T-helper 2 cell treated with Interferon-gamma antibody and Interleukin-4, amounts not matched to agents 5 μg/mL and 100 μg/mL, for 36 hours (primary cell): Measurements from ENCODE around the gene HHAT.

Experiments
- DNase-seq: peaks from one replicate; pipeline ENCODE4 v3.0.0; 2021; ENCODE audit warnings: low spot score
- H3K27ac Mint-ChIP-seq: one replicate; pipeline ENCODE4 v1.8.0; 2021; ENCODE audit warnings: mild to moderate bottlenecking, mixed read lengths
- H3K27me3 Mint-ChIP-seq: one replicate; pipeline ENCODE4 v1.8.0; 2021; ENCODE audit warnings: low read depth, mixed read lengths
- H3K36me3 Mint-ChIP-seq: one replicate; pipeline ENCODE4 v1.8.0; 2021; ENCODE audit warnings: low read depth, mixed read lengths
- H3K4me1 Mint-ChIP-seq: one replicate; pipeline ENCODE4 v1.8.0; 2021; ENCODE audit warnings: low read depth, mixed read lengths
- H3K4me3 Mint-ChIP-seq: one replicate; pipeline ENCODE4 v1.8.0; 2022; ENCODE audit warnings: mild to moderate bottlenecking, moderate library complexity, mixed read lengths
- H3K9me3 Mint-ChIP-seq: one replicate; pipeline ENCODE4 v1.8.0; 2021; ENCODE audit warnings: mixed read lengths

Gene HHAT

DNA sequence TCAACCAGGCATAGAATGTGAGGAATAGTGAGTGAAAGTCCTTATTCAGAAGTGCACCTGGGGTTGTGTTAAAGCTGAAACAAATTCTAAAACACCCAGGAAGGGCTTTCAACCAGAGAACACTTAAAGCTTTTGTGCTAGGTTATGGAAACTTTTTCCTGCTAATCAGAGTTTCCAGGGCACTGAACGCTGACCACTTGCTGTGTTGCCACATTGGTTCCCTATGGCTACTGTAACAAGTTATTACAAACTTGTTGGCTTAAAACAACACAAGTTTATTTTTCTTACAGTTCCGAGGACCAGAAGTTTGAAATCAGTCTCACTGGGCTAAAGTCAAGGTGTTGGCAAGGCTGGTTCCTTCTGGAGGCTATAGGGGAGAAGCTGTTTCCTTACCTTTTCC, 300.6 kb downstream of the HHAT start:
- no peaks in the 10 kb centered on the region for H3K9me3 Mint-ChIP-seq
- H3K27me3 Mint-ChIP-seq, result no peaks in the 10 kb centered on the region
- H3K27ac Mint-ChIP-seq, result no peak overlapping the region
- no peaks in the 10 kb centered on the region for H3K36me3 Mint-ChIP-seq
- DNase-seq, result no peak
- no peak overlapping the region for H3K4me3 Mint-ChIP-seq
- H3K4me1 Mint-ChIP-seq, result no peaks in the 10 kb centered on the region

GRCh38 chr1:210631399-210631798, 302.7 kb downstream of the HHAT start:
- no peak for DNase-seq
- Mint-ChIP-seq H3K36me3 (no peaks in the 10 kb centered on the region), H3K4me3 (no peak overlapping the region), H3K27ac (no peak overlapping the region), H3K4me1 (no peaks in the 10 kb centered on the region), H3K27me3 (no peaks in the 10 kb centered on the region), H3K9me3 (no peaks in the 10 kb centered on the region)

DNA sequence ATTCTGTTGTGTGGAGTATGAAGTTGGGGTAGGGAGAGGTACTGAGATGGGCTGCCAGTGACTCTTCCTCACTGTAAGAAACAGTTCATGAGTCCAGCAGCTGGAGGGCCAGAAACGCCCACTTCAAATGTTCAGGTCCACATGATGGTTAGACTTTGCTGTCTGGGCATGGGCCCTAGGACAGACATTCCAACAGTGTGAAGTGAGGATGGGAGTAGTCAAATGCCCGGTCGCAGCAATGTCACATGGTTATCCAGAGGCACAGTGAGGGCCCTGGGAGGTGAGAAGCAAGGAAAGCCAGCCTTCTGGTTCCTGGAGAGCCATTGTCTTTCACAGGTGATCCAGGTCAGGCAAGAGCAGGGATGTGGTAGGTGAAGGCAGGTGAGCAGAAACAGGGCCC, 304.4 kb downstream of the HHAT start:
- no peaks in the 10 kb centered on the region for H3K27me3 Mint-ChIP-seq
- DNase-seq, result no peak
- H3K27ac Mint-ChIP-seq, result no peak overlapping the region
- H3K4me1 Mint-ChIP-seq, result no peaks in the 10 kb centered on the region
- no peak overlapping the region for H3K4me3 Mint-ChIP-seq
- no peaks in the 10 kb centered on the region for H3K9me3 Mint-ChIP-seq
- H3K36me3 Mint-ChIP-seq, result no peaks in the 10 kb centered on the region

- Mint-ChIP-seq H3K4me1 (no peaks in the 10 kb centered on the region), H3K27me3 (no peaks in the 10 kb centered on the region), H3K9me3 (no peaks in the 10 kb centered on the region), H3K27ac (no peak overlapping the region), H3K4me3 (no peak overlapping the region), H3K36me3 (no peaks in the 10 kb centered on the region)
- no peak for DNase-seq
Observed at GRCh38 chr1:210633636-210634035, 304.9 kb downstream of the HHAT start.

DNA sequence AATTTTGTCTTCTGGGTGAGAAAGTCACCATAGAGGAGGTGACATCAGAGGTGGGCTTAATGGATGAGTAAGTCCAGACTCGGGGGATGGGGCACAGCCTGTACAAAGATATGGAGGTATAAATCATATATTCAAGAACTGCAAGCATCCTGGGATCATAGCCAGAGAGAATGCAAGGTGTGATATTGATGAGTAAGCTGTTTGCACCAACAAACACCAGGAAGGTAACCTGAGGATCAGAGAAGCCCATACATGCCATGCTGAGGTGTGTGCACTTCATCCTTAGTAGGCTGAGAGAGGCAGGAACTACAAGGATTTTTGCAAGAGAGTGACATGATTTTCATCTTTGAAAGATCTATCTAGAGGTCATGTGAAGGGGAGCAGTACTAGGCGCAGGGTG, 306.4 kb downstream of the HHAT start:
- Mint-ChIP-seq H3K27me3 (no peaks in the 10 kb centered on the region), H3K27ac (no peak overlapping the region), H3K36me3 (no peaks in the 10 kb centered on the region), H3K4me3 (no peak overlapping the region), H3K4me1 (no peaks in the 10 kb centered on the region), H3K9me3 (no peaks in the 10 kb centered on the region)
- no peak for DNase-seq

DNA sequence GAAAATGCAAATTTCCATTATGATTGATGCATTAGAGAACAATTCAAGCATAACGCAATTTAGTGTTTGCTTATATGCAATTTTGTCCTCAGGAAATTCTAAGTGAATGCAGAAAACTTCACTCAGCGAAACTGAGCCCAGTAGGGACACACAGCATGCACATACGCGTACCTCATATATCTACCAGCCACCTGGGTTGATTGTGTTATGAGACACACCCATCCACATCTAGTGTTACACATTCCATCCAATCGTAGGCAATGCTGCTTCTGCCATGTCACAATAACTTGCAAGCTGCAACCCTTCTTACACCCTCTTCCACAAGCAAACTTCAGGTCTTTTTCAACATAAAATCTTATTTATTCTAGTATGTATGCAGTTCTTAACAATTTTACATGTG, 312.9 kb downstream of the HHAT start:
- Mint-ChIP-seq H3K27me3 (no peaks in the 10 kb centered on the region), H3K9me3 (no peaks in the 10 kb centered on the region), H3K4me3 (no peak overlapping the region), H3K4me1 (no peaks in the 10 kb centered on the region), H3K36me3 (no peaks in the 10 kb centered on the region), H3K27ac (no peak overlapping the region)
- DNase-seq, result no peak

DNA sequence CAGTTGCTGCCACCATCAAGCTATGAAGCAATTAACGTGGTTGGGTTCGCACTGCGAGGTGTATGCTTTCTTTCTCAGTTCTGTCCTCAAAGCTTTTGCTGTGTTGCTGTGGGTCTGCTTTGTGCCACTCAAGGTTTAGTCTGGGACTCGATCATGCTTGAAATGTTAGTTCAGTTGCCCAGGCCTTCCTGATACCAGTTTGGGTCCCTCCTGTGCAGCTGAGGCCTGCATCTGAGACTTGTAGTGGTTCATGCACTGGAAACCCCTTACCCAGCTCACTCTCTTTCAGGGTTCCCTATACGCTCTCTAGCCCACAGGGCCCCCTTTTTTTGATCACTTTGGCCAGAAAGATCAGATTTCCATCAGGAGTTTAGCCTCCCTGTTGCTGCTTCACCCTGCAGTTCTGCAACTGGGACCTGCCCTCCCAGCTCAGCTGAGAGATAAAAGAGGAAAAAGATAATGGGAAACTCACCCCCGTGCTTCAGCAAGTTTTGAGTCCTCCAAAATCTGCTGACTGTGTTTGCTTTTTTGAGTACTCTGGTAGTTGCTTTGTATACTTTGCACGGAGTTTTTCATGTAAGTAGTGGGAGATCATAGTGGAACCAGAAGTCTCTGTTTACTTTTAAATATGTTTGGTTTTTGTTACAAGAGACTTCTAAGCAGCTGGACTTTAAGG, 317.0 kb downstream of the HHAT start:
- Mint-ChIP-seq H3K4me3 (no peak overlapping the region), H3K27me3 (no peaks in the 10 kb centered on the region), H3K4me1 (peaks cover 3% of the 10 kb centered on the region), H3K27ac (no peak overlapping the region), H3K36me3 (no peaks in the 10 kb centered on the region), H3K9me3 (no peaks in the 10 kb centered on the region)
- no peak for DNase-seq

DNA sequence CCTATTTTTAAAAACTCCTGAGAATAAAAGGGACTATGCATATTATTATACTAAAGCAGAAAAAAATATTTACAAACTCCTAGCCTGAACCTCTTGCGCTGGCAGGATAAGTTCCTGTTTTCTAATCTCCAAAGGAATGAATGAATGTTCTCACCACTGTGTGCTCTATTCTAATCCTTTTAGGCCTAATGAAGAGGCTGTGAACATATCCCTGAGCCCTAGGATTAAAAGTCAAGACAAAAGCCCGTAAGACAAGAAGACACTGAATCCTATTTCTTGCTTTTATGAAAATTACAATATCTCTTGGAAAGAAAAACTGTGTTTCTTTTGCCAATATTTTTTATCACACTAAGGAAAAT, 317.5 kb downstream of the HHAT start:
- peaks cover 3% of the 10 kb centered on the region for H3K4me1 Mint-ChIP-seq
- H3K36me3 Mint-ChIP-seq, result no peaks in the 10 kb centered on the region
- no peak overlapping the region for H3K27ac Mint-ChIP-seq
- DNase-seq, result no peak
- H3K27me3 Mint-ChIP-seq, result no peaks in the 10 kb centered on the region
- H3K4me3 Mint-ChIP-seq, result no peak overlapping the region
- H3K9me3 Mint-ChIP-seq, result no peaks in the 10 kb centered on the region

- DNase-seq, result no peak
- Mint-ChIP-seq H3K4me1 (peaks cover 3% of the 10 kb centered on the region), H3K27me3 (no peaks in the 10 kb centered on the region), H3K36me3 (no peaks in the 10 kb centered on the region), H3K9me3 (no peaks in the 10 kb centered on the region), H3K27ac (no peak overlapping the region), H3K4me3 (no peak overlapping the region)
Observed at GRCh38 chr1:210647406-210648333, 319.0 kb downstream of the HHAT start.

- Mint-ChIP-seq H3K4me3 (no peak overlapping the region), H3K27me3 (no peaks in the 10 kb centered on the region), H3K4me1 (peaks cover 3% of the 10 kb centered on the region), H3K27ac (no peak overlapping the region), H3K36me3 (no peaks in the 10 kb centered on the region), H3K9me3 (peaks cover 2% of the 10 kb centered on the region)
- no peak for DNase-seq
Observed at GRCh38 chr1:210648588-210649269, 320.0 kb downstream of the HHAT start.

- H3K36me3 Mint-ChIP-seq, result no peaks in the 10 kb centered on the region
- peaks cover 5% of the 10 kb centered on the region for H3K9me3 Mint-ChIP-seq
- H3K4me1 Mint-ChIP-seq, result peaks cover 3% of the 10 kb centered on the region
- no peak overlapping the region for H3K4me3 Mint-ChIP-seq
- H3K27ac Mint-ChIP-seq, result no peak overlapping the region
- H3K27me3 Mint-ChIP-seq, result no peaks in the 10 kb centered on the region
- no peak for DNase-seq
Observed at GRCh38 chr1:210650403-210650802, 321.7 kb downstream of the HHAT start.

DNA sequence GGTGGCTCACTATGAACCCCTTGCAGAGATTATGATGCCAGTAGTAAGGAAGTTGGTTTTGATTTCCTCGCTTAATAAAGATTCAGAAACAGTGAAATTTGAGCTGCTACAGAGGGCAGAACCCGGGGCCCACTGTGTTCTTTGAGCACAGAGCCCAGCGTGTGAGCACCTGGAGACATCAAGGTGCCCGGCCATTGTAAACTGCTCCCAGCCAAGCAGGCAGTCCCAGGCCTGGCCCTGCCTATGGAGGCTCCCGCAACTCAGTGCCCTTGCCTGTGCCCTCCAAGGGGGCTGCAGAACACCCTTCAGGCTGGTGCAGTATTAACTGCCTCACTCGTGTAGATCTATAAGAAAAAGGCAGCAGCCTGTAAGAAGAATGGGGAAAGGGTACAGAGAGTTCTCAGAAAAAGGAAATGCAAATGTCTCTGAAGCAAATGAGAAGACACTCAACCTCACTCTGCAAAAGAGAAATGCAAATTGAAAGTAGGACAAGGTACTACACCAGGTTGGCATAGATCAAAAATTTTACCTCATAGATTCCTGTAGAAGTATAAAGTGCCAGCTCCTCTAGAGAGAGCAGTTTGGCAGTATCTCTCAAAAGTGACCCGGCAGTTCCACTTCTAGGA, 323.7 kb downstream of the HHAT start:
- no peak for DNase-seq
- Mint-ChIP-seq H3K36me3 (no peaks in the 10 kb centered on the region), H3K9me3 (peaks cover 5% of the 10 kb centered on the region), H3K27me3 (no peaks in the 10 kb centered on the region), H3K27ac (no peak overlapping the region), H3K4me3 (no peak overlapping the region), H3K4me1 (peaks cover 3% of the 10 kb centered on the region)

DNA sequence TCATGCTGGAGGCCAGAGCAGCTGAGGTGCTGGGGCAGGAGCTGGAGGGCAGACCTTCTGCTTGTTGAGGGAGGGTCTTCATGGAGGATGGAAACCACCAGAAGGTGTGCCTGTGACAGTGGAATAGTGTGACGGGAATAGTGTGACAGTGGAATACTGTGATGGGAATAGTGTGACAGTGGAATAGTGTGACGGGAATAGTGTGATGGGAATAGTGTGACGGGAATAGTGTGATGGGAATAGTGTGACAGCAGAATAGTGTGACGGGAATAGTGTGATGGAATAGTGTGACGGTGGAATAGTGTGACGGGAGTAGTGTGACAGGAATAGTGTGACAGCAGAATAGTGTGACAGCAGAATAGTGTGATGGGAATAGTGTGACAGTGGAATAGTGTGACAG, 325.1 kb downstream of the HHAT start:
- Mint-ChIP-seq H3K27me3 (no peaks in the 10 kb centered on the region), H3K27ac (no peak overlapping the region), H3K4me3 (no peak overlapping the region), H3K36me3 (no peaks in the 10 kb centered on the region), H3K9me3 (peaks cover 5% of the 10 kb centered on the region), H3K4me1 (no peaks in the 10 kb centered on the region)
- DNase-seq, result no peak
